CD4-positive, alpha-beta T cell (primary cell): ENCODE measurements around the gene MRPS14. TPM values are rescaled to one million over a fixed set of nuclear protein-coding genes. Genes with fewer than 3 reads are reported as not detected.

Experiments used
- ATAC-seq: fragments of 200-7000 bp; cut with Tn5 transposase; one replicate; pipeline ENCODE4 v1.10.0; 2022; ENCODE audit warnings: mild to moderate bottlenecking; ENCODE audit not compliant: poor library complexity
- CTCF ChIA-PET: fragments of 350-600 bp; sonication (Branson Sonifier 250); formaldehyde crosslinking; loops from one replicate; lab custom pipeline; 2021; ENCODE audit warnings: antibody characterized with exemption, inconsistent platforms; lab: Charles Lee
- POLR2A ChIA-PET: fragments of 350-600 bp; sonication (Branson Sonifier 250); formaldehyde crosslinking; loops from one replicate; lab custom pipeline; 2021; ENCODE audit warnings: antibody characterized with exemption, inconsistent platforms; lab: Charles Lee
- DNase-seq, 14 experiments: peaks; one replicate each; pipeline ENCODE4 v3.0.0-alpha.2; 2013 to 2020; ENCODE audit warnings: mixed read lengths in 2 of 14
- H3K27ac ChIP-seq, 2 donors: one replicate each; pipeline versions ENCODE4 v1.5.1 to v1.7.0; 2013; ENCODE audit warnings: low read length in 2 of 2, low read depth in 1 of 2, mild to moderate bottlenecking in 1 of 2
- H3K27me3 ChIP-seq, 2 experiments: 1 replicate in 1 of 2; 2 replicates in 1 of 2; pipeline versions ENCODE4 v1.6.1 to v1.7.0; 2013; ENCODE audit warnings: low read length in 2 of 2, control low read depth in 1 of 2, mild to moderate bottlenecking in 1 of 2, moderate library complexity in 1 of 2; ENCODE audit not compliant: insufficient read depth in 2 of 2, control insufficient read depth in 1 of 2
- H3K36me3 ChIP-seq: one replicate; pipeline ENCODE4 v1.6.1; 2013; ENCODE audit warnings: low read length, control low read depth; ENCODE audit not compliant: insufficient read depth
- H3K4me1 ChIP-seq: one replicate; pipeline ENCODE4 v1.6.1; 2013; ENCODE audit warnings: low read length, control low read depth; ENCODE audit not compliant: insufficient read depth
- H3K4me3 ChIP-seq: one replicate; pipeline ENCODE4 v1.5.1; 2013; ENCODE audit warnings: mild to moderate bottlenecking, low read length, moderate library complexity
- H3K9me3 ChIP-seq, 2 experiments: 1 replicate in 1 of 2; 2 replicates in 1 of 2; pipeline versions ENCODE4 v1.6.1 to v1.7.0; 2013; ENCODE audit warnings: low read length in 2 of 2, mild to moderate bottlenecking in 2 of 2, control low read depth in 1 of 2, moderate library complexity in 1 of 2; ENCODE audit not compliant: control insufficient read depth in 1 of 2, insufficient read depth in 1 of 2
- H3K27ac Mint-ChIP-seq: one replicate; pipeline ENCODE4 v1.8.0; 2020; ENCODE audit warnings: mixed read lengths
- H3K27me3 Mint-ChIP-seq: one replicate; pipeline ENCODE4 v1.8.0; 2021; ENCODE audit warnings: mixed read lengths
- H3K36me3 Mint-ChIP-seq: one replicate; pipeline ENCODE4 v1.8.0; 2021; ENCODE audit warnings: low read depth, mixed read lengths
- H3K4me1 Mint-ChIP-seq: one replicate; pipeline ENCODE4 v1.8.0; 2021; ENCODE audit warnings: low read depth, mixed read lengths
- H3K4me3 Mint-ChIP-seq: one replicate; pipeline ENCODE4 v1.8.0; 2020; ENCODE audit warnings: mild to moderate bottlenecking, mixed read lengths
- H3K9me3 Mint-ChIP-seq: one replicate; pipeline ENCODE4 v1.8.0; 2020; ENCODE audit warnings: mixed read lengths
- intact Hi-C, 2 experiments: fragments of 100-400 bp; cut with DNase I in 1 of 2; cut with micrococcal nuclease in 1 of 2; formaldehyde crosslinking; loops; one replicate each; pipeline versions ENCODE4 v1.15.1 to v1.9.0; 2023 to 2025; cut with DNase I, micrococcal nuclease
- total RNA-seq, 174 experiments: library from RNA in 2 of 174; stranded (reverse) in 2 of 174; gene quantifications; one replicate each; pipeline ENCODE4 v1.2.3 and lab custom pipeline; 2021 to 2026
- TF ChIP-seq, protein P1 (sequence below): fragments of 200-600 bp; IDR thresholded peaks from one replicate; pipeline ENCODE4 v1.8.0; 2022; ENCODE audit warnings: antibody characterized with exemption, mild to moderate bottlenecking

MRPS14 gene
- total RNA-seq, 2 experiments from 2014 or later = 8.5 to 9.6 TPM

DNA sequence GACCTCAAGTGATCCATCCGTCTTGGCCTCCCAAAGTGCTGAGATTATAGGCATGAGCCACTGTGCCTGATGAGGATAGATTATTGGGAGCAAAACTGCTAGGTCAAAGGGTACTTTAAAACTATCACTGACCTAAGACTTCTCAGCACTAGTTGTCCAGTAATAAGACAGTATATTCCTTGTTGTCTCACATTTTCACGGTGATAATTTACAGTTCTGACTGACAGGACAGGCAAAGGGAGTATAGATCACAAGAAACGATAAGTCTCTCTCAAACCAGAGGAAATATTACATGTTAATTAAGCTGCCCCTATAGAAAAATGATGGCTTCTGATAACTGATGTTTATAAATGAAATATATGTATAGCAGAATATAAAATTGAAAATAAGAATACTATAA, 3.7 kb downstream of the MRPS14 start:
- Histone ChIP-seq H3K27me3 (no peaks in the 10 kb centered on the region), H3K4me3 (no peak overlapping the region), H3K36me3 (peaks cover 40% of the 10 kb centered on the region), H3K9me3 (peaks cover 0 to 3% of the 10 kb centered on the region in 2 experiments), H3K27ac (no peak overlapping the region), H3K4me1 (peaks cover 19% of the 10 kb centered on the region)
- intact Hi-C loops = no loop called here
- peaks cover under 1% of the 10 kb centered on the region for H3K9me3 Mint-ChIP-seq
- no peak overlapping the region for H3K4me3 Mint-ChIP-seq
- TF ChIP-seq, protein P1, sequence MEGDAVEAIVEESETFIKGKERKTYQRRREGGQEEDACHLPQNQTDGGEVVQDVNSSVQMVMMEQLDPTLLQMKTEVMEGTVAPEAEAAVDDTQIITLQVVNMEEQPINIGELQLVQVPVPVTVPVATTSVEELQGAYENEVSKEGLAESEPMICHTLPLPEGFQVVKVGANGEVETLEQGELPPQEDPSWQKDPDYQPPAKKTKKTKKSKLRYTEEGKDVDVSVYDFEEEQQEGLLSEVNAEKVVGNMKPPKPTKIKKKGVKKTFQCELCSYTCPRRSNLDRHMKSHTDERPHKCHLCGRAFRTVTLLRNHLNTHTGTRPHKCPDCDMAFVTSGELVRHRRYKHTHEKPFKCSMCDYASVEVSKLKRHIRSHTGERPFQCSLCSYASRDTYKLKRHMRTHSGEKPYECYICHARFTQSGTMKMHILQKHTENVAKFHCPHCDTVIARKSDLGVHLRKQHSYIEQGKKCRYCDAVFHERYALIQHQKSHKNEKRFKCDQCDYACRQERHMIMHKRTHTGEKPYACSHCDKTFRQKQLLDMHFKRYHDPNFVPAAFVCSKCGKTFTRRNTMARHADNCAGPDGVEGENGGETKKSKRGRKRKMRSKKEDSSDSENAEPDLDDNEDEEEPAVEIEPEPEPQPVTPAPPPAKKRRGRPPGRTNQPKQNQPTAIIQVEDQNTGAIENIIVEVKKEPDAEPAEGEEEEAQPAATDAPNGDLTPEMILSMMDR = no peak
- ChIA-PET POLR2A (interaction anchor here (1.0 kb wide), 1 partner anchor 20 kb away, joined by 3 read pairs; no protein-coding TSS in a partner anchor), CTCF (no interaction called here)
- H3K4me1 Mint-ChIP-seq = peaks cover 30% of the 10 kb centered on the region
- H3K27me3 Mint-ChIP-seq = no peaks in the 10 kb centered on the region
- H3K27ac Mint-ChIP-seq = no peak overlapping the region
- H3K36me3 Mint-ChIP-seq = peaks cover 71% of the 10 kb centered on the region
- ATAC-seq = no peak
- no peak for DNase-seq

DNA sequence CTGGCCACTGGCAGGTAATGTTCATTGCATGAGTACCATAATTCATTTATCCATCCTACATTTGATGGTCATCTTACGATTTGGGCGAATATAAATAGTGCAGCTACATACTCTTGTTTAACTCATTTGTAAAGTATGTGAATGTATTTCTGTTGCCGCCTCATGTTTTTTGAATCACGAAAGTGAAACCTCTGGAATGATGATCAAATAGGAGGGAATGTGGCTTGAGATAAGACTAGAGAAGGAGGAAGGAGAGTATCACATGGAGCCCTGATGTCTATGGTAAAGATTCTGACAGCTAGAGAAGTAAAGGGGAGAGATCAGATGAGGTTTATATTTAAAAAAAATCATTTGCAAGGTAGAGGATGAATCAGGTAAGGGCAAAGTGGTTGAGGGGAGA, 8.0 kb downstream of the MRPS14 start:
- no peaks in the 10 kb centered on the region for H3K4me1 ChIP-seq
- ChIA-PET POLR2A (interaction anchor here (0.9 to 1.9 kb wide), 4 partner anchors 8 to 16 kb away, joined by 3 to 14 read pairs (median 8); partner anchors contain the start of genes CACYBP and MRPS14), CTCF (interaction anchor here (1.2 to 1.7 kb wide), 2 partner anchors 15 to 16 kb away, joined by 4 read pairs; no protein-coding TSS in a partner anchor)
- TF ChIP-seq, protein P1 = no peak
- Mint-ChIP-seq H3K4me3 (no peak overlapping the region), H3K9me3 (no peaks in the 10 kb centered on the region), H3K27me3 (no peaks in the 10 kb centered on the region), H3K27ac (no peak overlapping the region), H3K36me3 (peaks cover 94% of the 10 kb centered on the region), H3K4me1 (no peaks in the 10 kb centered on the region)
- H3K27me3 ChIP-seq = no peaks in the 10 kb centered on the region
- no peak overlapping the region for H3K4me3 ChIP-seq
- no peak for ATAC-seq
- H3K27ac ChIP-seq = no peak overlapping the region
- intact Hi-C loops = no loop called here
- DNase-seq = no peak
- peaks cover 78% of the 10 kb centered on the region for H3K36me3 ChIP-seq
- H3K9me3 ChIP-seq = no peaks in the 10 kb centered on the region

DNA sequence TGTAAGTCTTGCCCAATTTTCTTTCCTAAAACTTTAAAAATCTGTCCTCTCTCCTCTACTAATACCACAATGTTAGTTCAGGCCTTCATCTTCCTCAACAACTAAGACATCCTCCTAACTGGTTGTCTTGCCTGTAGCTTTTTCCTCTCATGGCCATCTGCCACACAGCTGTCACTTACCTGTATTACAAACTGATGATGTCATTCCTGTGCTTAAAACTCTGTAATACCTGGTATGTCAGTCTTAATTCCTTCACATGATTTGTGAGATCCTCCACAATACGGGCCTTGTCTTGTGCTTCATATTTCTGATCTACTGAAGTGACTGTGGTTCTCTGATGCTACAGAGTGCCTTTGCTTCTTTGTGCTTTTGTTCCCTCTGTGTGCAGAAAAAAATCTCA, 9.8 kb downstream of the MRPS14 start:
- Mint-ChIP-seq H3K4me1 (no peaks in the 10 kb centered on the region), H3K27me3 (no peaks in the 10 kb centered on the region), H3K27ac (no peak overlapping the region), H3K36me3 (peaks cover 96% of the 10 kb centered on the region), H3K4me3 (no peak overlapping the region), H3K9me3 (no peaks in the 10 kb centered on the region)
- peaks cover 93% of the 10 kb centered on the region for H3K36me3 ChIP-seq
- H3K4me1 ChIP-seq = no peaks in the 10 kb centered on the region
- ATAC-seq = no peak
- intact Hi-C loops = no loop called here
- ChIA-PET CTCF (interaction anchor here (0.9 kb wide), 1 partner anchor 13 kb away, joined by 3 read pairs; no protein-coding TSS in a partner anchor), POLR2A (interaction anchor here (1.6 kb wide), 1 partner anchor 14 kb away, joined by 12 read pairs; the partner anchor contains the start of gene CACYBP)
- no peak overlapping the region for H3K27ac ChIP-seq
- no peaks in the 10 kb centered on the region for H3K27me3 ChIP-seq
- no peak overlapping the region for H3K4me3 ChIP-seq
- H3K9me3 ChIP-seq = no peaks in the 10 kb centered on the region
- TF ChIP-seq, protein P1 = no peak
- DNase-seq = no peak
